GM21515 (cell line): ENCODE data around the gene ADGRF1.
"Not testable (repeated sequence)": the region's sequence is repeated elsewhere in the genome, so short reads cannot be mapped to it uniquely, and the experiment has no call there.

Experiments used
- ATAC-seq: cut with Tn5 transposase; IDR thresholded peaks from one replicate; pipeline ENCODE4 v1.9.1; 2021; ENCODE audit not compliant: unreplicated experiment

ADGRF1 gene

GRCh38 chr6:47061309-47062300 lies 19.5 kb upstream of the ADGRF1 start:
- ATAC-seq = no peak

GRCh38 chr6:47059216-47059885 lies 17.2 kb upstream of the ADGRF1 start:
- no peak for ATAC-seq

GRCh38 chr6:47057830-47058540 lies 15.9 kb upstream of the ADGRF1 start:
- ATAC-seq = no peak

GRCh38 chr6:47056832-47057231 lies 14.7 kb upstream of the ADGRF1 start:
- ATAC-seq = no peak

GRCh38 chr6:47054302-47054701 lies 12.2 kb upstream of the ADGRF1 start:
- not testable (repeated sequence) for ATAC-seq

- no peak for ATAC-seq
These were observed 6.5 kb upstream of the ADGRF1 start for GRCh38 chr6:47048638-47049037.

- peak; percentile 69 for ATAC-seq
These were observed 5.6 kb upstream of the ADGRF1 start for GRCh38 chr6:47047479-47048407.

- ATAC-seq = no peak
These were observed 5.0 kb upstream of the ADGRF1 start for GRCh38 chr6:47047097-47047478.

- ATAC-seq = no peak
These were observed 2.3 kb upstream of the ADGRF1 start for GRCh38 chr6:47044397-47044796.

GRCh38 chr6:47043286-47043685 lies 1.2 kb upstream of the ADGRF1 start:
- no peak for ATAC-seq

- no peak for ATAC-seq
These were observed 391 bp downstream of the ADGRF1 start for GRCh38 chr6:47041741-47042140.

GRCh38 chr6:47034926-47035325 lies 7.2 kb downstream of the ADGRF1 start:
- no peak for ATAC-seq

- ATAC-seq = no peak
These were observed 7.7 kb downstream of the ADGRF1 start for GRCh38 chr6:47034421-47034820.

GRCh38 chr6:47032974-47033765 lies 9.0 kb downstream of the ADGRF1 start:
- no peak for ATAC-seq

GRCh38 chr6:47031656-47032055 lies 10.5 kb downstream of the ADGRF1 start:
- ATAC-seq = no peak

- no peak for ATAC-seq
These were observed 12.1 kb downstream of the ADGRF1 start for GRCh38 chr6:47029865-47030561.

- no peak for ATAC-seq
These were observed 13.2 kb downstream of the ADGRF1 start for GRCh38 chr6:47028835-47029360.

- ATAC-seq = no peak
These were observed 14.8 kb downstream of the ADGRF1 start for GRCh38 chr6:47027315-47027714.

- ATAC-seq = no peak
These were observed 15.5 kb downstream of the ADGRF1 start for GRCh38 chr6:47026679-47027078.
